Measurements from ENCODE around the gene AQP6.

AQP6 gene

DNA sequence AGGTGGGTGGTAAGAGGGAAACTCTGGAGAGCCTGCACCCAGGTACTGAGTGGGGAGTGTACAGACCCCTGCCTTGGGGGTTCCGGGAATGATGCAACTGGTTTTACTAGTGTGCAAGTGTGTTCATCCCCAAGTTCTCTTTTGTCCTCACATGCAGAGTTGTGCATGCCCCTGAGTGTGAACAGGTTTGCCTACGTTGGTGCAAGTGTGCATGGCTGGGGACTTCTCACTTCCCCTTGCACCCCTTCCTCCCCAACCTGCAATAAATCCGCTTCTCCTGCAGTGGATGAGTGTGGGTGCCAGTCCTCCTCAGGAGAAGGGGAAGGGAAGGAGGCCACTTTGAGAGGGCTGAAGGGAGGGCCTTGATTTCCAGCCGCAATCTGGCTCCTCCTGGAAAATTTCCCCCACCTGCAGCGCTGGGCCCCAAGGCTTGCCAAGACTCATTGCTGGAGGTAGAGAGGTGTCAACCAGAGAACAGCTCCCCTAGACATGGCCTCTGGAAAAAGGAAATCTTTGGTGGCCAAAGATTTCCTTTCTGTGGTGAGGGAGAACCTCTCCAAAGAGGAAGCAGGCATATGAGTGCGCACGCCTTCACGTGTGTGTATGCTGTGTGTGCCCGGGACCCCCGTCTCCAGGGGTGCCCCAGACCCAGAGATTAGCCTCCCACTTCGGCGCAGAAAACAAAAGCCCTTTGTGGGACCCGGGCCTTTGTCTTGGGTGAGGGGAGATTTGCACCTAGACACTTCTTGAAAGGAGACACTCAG lies 16.7 kb upstream of the AQP6 start:
- H3K4me3 ChIP-seq (ENCODE audit: control insufficient read depth, low read depth, low read length) = no peak overlapping the region
- TF ChIP-seq, protein P1, sequence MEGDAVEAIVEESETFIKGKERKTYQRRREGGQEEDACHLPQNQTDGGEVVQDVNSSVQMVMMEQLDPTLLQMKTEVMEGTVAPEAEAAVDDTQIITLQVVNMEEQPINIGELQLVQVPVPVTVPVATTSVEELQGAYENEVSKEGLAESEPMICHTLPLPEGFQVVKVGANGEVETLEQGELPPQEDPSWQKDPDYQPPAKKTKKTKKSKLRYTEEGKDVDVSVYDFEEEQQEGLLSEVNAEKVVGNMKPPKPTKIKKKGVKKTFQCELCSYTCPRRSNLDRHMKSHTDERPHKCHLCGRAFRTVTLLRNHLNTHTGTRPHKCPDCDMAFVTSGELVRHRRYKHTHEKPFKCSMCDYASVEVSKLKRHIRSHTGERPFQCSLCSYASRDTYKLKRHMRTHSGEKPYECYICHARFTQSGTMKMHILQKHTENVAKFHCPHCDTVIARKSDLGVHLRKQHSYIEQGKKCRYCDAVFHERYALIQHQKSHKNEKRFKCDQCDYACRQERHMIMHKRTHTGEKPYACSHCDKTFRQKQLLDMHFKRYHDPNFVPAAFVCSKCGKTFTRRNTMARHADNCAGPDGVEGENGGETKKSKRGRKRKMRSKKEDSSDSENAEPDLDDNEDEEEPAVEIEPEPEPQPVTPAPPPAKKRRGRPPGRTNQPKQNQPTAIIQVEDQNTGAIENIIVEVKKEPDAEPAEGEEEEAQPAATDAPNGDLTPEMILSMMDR (conservative IDR thresholded peaks at IDR 0.05; ENCODE audit: control insufficient read depth, insufficient read depth, low read depth, low read length) = no peak
- no peak for DNase-seq (ENCODE audit: low read depth)

DNA sequence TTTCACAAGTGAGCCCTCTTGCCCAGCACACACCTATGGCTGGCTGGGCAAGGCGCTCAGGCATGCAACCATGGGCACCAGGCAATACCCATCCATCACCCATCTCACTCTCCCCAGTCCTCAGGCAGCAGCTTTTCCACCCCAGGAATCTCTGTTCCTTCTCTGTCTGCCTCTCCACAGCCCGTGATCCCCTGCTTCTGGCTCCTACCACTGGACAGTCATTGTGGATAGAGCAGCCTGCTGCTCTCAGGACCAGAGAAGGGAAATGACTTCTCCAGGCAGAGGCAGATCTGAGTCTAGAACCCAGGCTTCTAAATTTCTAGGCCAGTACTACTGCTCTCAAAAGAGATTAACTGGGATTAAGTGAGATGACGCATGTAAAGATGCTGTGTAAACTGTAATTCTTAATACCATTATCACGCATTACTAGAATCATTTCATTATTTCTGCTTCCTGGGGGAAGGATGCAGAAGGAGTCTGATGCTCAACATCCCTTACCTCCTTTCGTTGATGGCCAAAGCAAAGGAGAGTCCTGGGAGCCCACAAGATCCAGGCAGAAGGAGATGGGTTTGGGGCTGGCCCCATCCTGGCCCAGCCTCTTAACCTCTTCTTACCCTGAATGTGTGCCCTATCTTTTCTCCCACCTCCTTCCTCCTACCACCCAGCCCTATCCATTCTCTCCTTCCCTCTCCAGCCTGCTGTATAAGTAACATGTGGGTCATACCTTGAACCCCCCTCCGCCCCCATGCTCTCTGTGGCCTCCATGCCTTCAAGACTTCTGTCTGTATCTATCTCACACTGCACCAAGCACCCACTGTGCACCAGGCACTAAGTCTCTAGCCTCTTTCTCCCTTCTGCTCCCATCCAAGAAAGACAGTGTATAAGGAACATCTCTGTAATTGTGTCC lies 15.8 kb upstream of the AQP6 start:
- no peak overlapping the region for H3K4me3 ChIP-seq (ENCODE audit: control insufficient read depth, low read depth, low read length)
- no peak for DNase-seq (ENCODE audit: low read depth)
- TF ChIP-seq, protein P1 (conservative IDR thresholded peaks at IDR 0.05; ENCODE audit: control insufficient read depth, insufficient read depth, low read depth, low read length) = no peak

DNA sequence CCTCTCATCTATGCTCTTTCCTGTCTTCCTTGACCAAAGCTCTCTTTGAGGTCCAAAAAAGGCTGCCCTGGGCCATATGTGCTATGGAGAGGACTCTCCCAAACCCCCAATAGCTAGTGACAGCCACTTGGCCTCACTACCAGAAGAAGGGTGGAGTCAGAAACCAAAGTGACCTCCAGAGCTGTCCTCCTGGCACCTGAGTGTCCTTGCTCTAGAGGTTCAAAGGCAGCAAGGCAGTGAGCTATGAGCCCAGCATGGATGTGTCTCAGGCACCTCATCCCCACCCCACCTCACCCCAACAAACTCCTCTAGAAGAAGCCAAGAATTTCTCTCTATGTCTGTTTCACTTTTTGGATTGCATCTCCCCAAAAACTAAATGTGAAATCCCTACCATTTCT lies 15.2 kb upstream of the AQP6 start:
- TF ChIP-seq, protein P1 (conservative IDR thresholded peaks at IDR 0.05; ENCODE audit: control insufficient read depth, insufficient read depth, low read depth, low read length) = no peak
- DNase-seq (ENCODE audit: low read depth) = no peak
- no peak overlapping the region for H3K4me3 ChIP-seq (ENCODE audit: control insufficient read depth, low read depth, low read length)

DNA sequence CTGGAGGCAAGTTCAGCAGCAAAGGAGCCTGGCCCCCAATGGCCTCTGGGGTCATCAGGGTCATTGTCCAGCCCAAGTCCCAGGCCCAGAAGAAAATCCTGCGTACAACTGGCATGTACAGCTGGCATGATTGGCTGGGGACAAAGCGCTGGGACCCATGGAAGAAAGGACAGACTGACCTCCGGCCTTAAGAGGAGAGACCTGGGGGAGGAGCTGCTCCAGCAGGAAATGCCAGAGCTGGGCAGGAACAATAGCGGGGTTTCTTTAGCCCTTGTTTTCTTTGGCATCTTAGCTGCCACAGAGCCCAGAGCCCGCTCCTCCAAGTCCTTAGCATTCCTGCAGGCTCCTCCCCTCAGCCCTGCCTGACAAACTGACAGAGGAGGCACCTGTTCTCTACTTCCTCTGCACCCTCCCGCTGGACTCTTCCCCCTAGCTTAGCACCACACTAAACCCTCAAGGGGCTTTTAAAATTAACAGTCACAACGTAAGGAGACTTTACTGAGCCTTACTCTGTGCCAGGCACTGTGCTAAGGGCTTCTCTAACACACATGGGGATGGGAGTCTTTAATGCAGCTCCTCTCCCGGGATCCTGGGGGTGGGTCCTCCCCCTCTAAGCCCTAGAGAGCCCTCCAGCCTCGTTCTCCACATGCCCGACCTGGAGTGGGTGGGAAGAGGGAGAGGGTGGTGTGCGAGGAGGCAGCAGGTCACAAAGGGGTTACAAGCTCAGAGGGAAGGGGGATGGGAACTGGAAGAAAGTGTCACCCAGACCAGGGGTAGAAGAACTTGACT lies 12.9 kb upstream of the AQP6 start:
- no peak overlapping the region for H3K4me3 ChIP-seq (ENCODE audit: control insufficient read depth, low read depth, low read length)
- DNase-seq (ENCODE audit: low read depth) = no peak
- TF ChIP-seq, protein P1 (conservative IDR thresholded peaks at IDR 0.05; ENCODE audit: control insufficient read depth, insufficient read depth, low read depth, low read length) = no peak

DNA sequence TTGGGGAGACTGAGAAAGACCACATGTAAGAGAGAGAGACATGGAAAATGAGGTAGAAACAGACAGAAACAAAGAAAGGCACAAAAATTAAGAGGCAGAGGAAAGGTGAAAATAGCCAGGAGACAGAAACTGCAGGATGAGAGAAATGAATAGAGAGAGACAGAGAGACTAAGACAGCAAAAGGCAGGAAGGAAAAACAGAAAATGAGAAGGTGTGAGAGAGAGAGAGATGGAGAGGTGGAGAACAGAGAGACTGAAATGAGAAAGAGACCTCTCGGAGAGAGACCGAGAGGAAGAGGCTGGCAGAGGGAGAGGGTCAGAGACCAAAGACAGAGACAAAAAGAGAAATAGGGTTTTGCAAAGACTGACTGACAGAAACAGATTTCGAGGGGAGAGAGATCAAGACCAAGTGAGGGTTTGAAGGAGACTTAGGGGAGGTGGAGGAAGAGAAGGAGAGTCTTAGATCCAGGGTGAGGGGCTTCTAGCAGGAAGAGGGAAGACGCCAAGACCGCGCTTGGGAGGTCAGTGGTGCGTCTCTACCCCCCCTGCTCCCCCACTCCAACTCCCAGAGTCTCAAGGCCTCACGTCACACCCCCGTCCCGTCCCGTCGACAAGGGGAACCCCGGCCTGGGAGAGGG lies 12.2 kb upstream of the AQP6 start:
- TF ChIP-seq, protein P1 (conservative IDR thresholded peaks at IDR 0.05; ENCODE audit: control insufficient read depth, insufficient read depth, low read depth, low read length) = no peak

More for the DNA sequence above, 12.2 kb upstream of the AQP6 start:
- DNase-seq (ENCODE audit: low read depth) = no peak
- H3K4me3 ChIP-seq (ENCODE audit: control insufficient read depth, low read depth, low read length) = no peak overlapping the region
